Glutamatergic neuron (in vitro differentiated cells): ENCODE results near the gene RAB5B. TPM values are rescaled to one million over a fixed set of nuclear protein-coding genes. Genes with fewer than 3 reads are reported as not detected.

Source experiments
- DNase-seq: peaks from one replicate; pipeline ENCODE4 v3.0.0; 2022
- H3K27ac Mint-ChIP-seq: one replicate; pipeline ENCODE4 v1.8.0; 2020; ENCODE audit warnings: mild to moderate bottlenecking, mixed read lengths, inconsistent platforms; ENCODE audit not compliant: unreplicated experiment
- H3K27me3 Mint-ChIP-seq: one replicate; pipeline ENCODE4 v1.8.0; 2020; ENCODE audit warnings: mild to moderate bottlenecking, moderate library complexity, mixed read lengths, inconsistent platforms; ENCODE audit not compliant: unreplicated experiment
- H3K36me3 Mint-ChIP-seq: one replicate; pipeline ENCODE4 v1.8.0; 2020; ENCODE audit warnings: mild to moderate bottlenecking, mixed read lengths, inconsistent platforms; ENCODE audit not compliant: unreplicated experiment
- H3K4me1 Mint-ChIP-seq: one replicate; pipeline ENCODE4 v1.8.0; 2020; ENCODE audit warnings: mild to moderate bottlenecking, low read depth, mixed read lengths, inconsistent platforms; ENCODE audit not compliant: unreplicated experiment
- H3K4me3 Mint-ChIP-seq: one replicate; pipeline ENCODE4 v1.8.0; 2020; ENCODE audit warnings: mild to moderate bottlenecking, mixed read lengths, inconsistent platforms; ENCODE audit not compliant: unreplicated experiment
- H3K9me3 Mint-ChIP-seq: one replicate; pipeline ENCODE4 v1.8.0; 2020; ENCODE audit warnings: mild to moderate bottlenecking, moderate library complexity, mixed read lengths, inconsistent platforms; ENCODE audit not compliant: unreplicated experiment
- total RNA-seq: library from RNA; stranded (reverse); fragmentation: NEBNext Ultra II Directional; extraction: Animal tissue kit (Norgen Biotek cat#: 25700); gene quantifications from one replicate; pipeline ENCODE4 v1.2.1, GENCODE V29; 2021; ENCODE audit not compliant: unreplicated experiment
- TF ChIP-seq, protein P1 (sequence below): fragments of 200-600 bp; sonication (generic); IDR thresholded peaks from one replicate; pipeline ENCODE4 v1.5.0; 2021; ENCODE audit not compliant: partially characterized antibody, unreplicated experiment

The RAB5B gene
- total RNA-seq, 1 donor from 2014 or later = 170 TPM

DNA sequence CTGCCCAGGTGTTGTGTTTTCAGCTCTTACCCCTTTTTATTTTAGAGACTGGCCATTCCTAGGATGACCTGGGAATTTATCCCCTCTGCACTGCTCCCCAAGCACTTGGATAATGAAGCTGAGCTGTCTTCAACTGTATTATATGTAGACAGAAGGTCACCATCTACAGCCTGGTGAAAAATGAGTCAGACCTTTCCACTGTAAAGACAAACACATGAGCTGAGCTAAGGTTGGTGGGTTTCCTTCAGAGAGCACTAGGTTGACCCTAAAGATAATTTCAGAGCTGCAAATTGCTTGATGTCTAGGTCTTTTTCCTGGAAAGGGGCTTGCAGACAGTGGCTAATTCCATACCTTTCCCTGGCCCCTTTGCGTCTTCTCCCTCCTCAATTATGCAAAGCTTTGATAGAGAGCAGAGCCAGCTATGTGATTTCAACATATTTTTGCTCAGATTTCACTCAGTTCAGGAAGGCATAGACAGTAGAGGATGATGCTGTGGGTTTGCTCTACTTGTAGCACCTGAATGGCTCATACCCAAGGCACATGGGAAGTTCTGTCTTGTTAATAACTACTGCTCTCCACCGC is 37.7 kb downstream of the RAB5B start:
- Mint-ChIP-seq H3K4me3 (no peak overlapping the region), H3K9me3 (peaks cover 4% of the 10 kb centered on the region)

DNA sequence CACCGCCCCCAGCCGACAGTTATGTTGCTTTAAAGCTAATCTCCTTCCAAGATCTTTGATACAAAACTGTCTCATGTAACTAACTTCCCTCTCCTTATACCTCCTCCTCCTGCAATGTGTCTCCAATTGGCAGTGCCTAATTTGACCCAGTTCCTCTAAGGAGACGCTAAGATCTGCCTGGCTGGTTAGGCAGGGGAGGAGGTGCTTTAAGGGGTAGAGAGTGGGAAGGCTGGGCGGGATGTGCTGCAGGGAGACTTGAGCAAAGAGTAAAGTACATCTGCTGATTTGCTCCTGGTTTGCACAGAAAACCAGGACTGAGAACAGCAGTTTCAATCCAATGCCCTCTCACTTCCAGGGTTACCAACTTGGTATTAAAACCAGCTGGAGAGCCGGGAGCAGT is 39.6 kb downstream of the RAB5B start:
- DNase-seq = no peak
- Mint-ChIP-seq H3K36me3 (no peaks in the 10 kb centered on the region), H3K9me3 (peaks cover 2% of the 10 kb centered on the region), H3K4me3 (no peak overlapping the region), H3K4me1 (peaks cover 3% of the 10 kb centered on the region), H3K27me3 (peaks cover 4% of the 10 kb centered on the region), H3K27ac (no peak overlapping the region)
- TF ChIP-seq, protein P1, sequence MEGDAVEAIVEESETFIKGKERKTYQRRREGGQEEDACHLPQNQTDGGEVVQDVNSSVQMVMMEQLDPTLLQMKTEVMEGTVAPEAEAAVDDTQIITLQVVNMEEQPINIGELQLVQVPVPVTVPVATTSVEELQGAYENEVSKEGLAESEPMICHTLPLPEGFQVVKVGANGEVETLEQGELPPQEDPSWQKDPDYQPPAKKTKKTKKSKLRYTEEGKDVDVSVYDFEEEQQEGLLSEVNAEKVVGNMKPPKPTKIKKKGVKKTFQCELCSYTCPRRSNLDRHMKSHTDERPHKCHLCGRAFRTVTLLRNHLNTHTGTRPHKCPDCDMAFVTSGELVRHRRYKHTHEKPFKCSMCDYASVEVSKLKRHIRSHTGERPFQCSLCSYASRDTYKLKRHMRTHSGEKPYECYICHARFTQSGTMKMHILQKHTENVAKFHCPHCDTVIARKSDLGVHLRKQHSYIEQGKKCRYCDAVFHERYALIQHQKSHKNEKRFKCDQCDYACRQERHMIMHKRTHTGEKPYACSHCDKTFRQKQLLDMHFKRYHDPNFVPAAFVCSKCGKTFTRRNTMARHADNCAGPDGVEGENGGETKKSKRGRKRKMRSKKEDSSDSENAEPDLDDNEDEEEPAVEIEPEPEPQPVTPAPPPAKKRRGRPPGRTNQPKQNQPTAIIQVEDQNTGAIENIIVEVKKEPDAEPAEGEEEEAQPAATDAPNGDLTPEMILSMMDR = no peak

More for the DNA sequence above, 37.7 kb downstream of the RAB5B start:
- TF ChIP-seq, protein P1 = no peak
- H3K27me3 Mint-ChIP-seq = peaks cover 6% of the 10 kb centered on the region
- peaks cover 5% of the 10 kb centered on the region for H3K4me1 Mint-ChIP-seq
- no peak for DNase-seq
- no peak overlapping the region for H3K27ac Mint-ChIP-seq
- no peaks in the 10 kb centered on the region for H3K36me3 Mint-ChIP-seq

DNA sequence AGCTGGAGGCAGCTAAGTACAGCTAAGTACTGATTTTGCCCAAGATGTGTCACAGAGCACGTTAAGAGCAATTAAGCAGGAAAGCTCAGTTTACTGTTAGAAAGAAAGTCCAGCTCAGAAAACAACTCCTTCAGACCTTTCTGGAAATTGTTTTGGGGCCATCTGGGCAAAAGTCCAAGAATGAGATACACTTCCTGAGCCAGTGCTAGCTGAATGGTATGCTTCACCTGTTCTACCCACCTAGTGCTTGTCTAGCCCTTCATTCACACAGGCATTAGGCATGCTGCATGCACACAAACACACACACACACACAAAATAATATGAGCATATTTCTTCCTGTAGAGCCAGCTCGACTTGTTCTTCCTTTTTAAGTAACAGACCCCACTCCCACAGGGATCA is 40.3 kb downstream of the RAB5B start:
- Mint-ChIP-seq H3K4me1 (peaks cover 3% of the 10 kb centered on the region), H3K27me3 (peaks cover 4% of the 10 kb centered on the region), H3K4me3 (no peak overlapping the region), H3K27ac (no peak overlapping the region), H3K36me3 (no peaks in the 10 kb centered on the region), H3K9me3 (peaks cover 2% of the 10 kb centered on the region)
- DNase-seq = no peak
- TF ChIP-seq, protein P1 = no peak

DNA sequence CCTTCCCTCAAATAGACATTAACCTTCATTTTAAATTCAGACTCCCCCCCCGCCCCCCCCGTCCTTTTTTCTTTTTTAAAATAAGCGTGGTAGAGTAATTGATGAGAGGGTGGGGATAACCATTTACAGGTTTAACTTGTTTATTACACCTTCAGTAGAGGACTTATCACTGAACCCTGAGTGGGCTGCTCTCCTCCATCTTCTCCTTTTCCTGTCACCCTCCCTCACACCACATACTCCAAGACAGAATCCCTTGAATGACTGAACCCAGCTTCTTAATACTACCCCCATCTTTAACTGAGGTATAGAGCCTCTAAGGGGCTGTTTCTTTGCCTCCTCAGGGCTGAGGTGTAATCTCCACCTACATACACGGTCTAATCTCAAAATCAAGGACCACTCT is 43.3 kb downstream of the RAB5B start:
- Mint-ChIP-seq H3K27ac (no peak overlapping the region), H3K4me1 (peaks cover 13% of the 10 kb centered on the region), H3K4me3 (no peak overlapping the region), H3K9me3 (peaks cover 10% of the 10 kb centered on the region), H3K27me3 (peaks cover 18% of the 10 kb centered on the region), H3K36me3 (no peaks in the 10 kb centered on the region)
- TF ChIP-seq, protein P1 = no peak
- no peak for DNase-seq

DNA sequence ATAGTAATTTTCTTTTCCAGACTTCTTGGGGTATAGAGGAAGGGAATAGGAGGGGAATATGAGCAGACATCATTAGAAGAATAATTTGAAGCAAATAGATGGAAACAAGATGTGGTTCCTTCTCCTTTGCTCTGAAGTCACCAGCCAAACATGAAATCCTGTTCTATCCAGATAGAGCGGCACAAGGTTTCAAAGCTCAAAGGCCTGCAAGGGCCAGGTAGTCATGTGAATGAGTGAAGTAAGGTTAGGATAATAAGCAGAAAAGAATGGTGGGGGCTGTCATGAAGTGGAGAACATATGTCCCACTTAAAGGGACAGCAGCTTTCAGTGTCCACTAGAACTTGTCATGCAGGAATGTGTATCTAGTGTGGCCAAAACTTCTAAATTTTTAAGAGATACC is 44.5 kb downstream of the RAB5B start:
- Mint-ChIP-seq H3K36me3 (no peaks in the 10 kb centered on the region), H3K27me3 (peaks cover 17% of the 10 kb centered on the region), H3K9me3 (peaks cover 13% of the 10 kb centered on the region), H3K27ac (no peak overlapping the region), H3K4me3 (no peak overlapping the region), H3K4me1 (peaks cover 15% of the 10 kb centered on the region)
- DNase-seq = no peak
- TF ChIP-seq, protein P1 = no peak
